ENCODE results near the gene CDK11B.

- no peak for TF ChIP-seq CTCF (optimal IDR thresholded peaks at IDR 0.05 in 1 of 3, IDR thresholded peaks at IDR 0.05 in 1 of 3, conservative IDR thresholded peaks at IDR 0.05 in 1 of 3; ENCODE audit: extremely low read depth in 1 of 3, insufficient read depth in 2 of 3, low read length in 3 of 3)
- TF ChIP-seq EZH2 (IDR thresholded peaks at IDR 0.05; ENCODE audit: low read length) = no peak
These were observed 62.1 kb downstream of the CDK11B start for GRCh38 chr1:1596493-1597274.
